K562 (cell line): ENCODE measurements around the gene TMEM45B. TPM values are rescaled to one million over a fixed set of nuclear protein-coding genes. Genes with fewer than 3 reads are reported as not detected.

Experiments used
- EHMT2 ChIP-seq: fragments of 450-650 bp; IDR thresholded peaks from 2 replicates; pipeline ENCODE4 v1.6.1; 2018; ENCODE audit warnings: antibody characterized with exemption
- FOS ChIP-seq: IDR thresholded peaks from 3 replicates; pipeline ENCODE4 v1.6.1; 2011; ENCODE audit not compliant: insufficient read length; ENCODE audit errors: extremely low read depth
- FOXA3 ChIP-seq, 2 experiments: fragments of 450-650 bp in 1 of 2; sonication (generic) in 1 of 2; formaldehyde crosslinking; IDR thresholded peaks in 1 of 2; conservative IDR thresholded peaks in 1 of 2; 2 replicates each; pipeline versions ENCODE4 v1.4.0 to v1.8.0; 2020 to 2022; ENCODE audit warnings: mild to moderate bottlenecking in 2 of 2, missing genetic modification reagents in 1 of 2
- KLF10 ChIP-seq: fragments of 250-450 bp; sonication (Bioruptor Pico); IDR thresholded peaks from 2 replicates; pipeline ENCODE4 v1.6.1; 2021; ENCODE audit warnings: matching md5 sums
- KLF16 ChIP-seq: IDR thresholded peaks from 2 replicates; pipeline ENCODE4 v1.6.1; 2016; ENCODE audit warnings: antibody characterized with exemption
- MCM3 ChIP-seq: fragments of 450-650 bp; IDR thresholded peaks from 2 replicates; pipeline ENCODE4 v1.6.1; 2016
- MNT ChIP-seq, 2 experiments: fragments of 450-650 bp; conservative IDR thresholded peaks; 2 replicates each; pipeline ENCODE4 v1.6.1; 2017; ENCODE audit warnings: mild to moderate bottlenecking in 2 of 2, moderate library complexity in 2 of 2
- MTA1 ChIP-seq: fragments of 450-650 bp; IDR thresholded peaks from 2 replicates; pipeline ENCODE4 v1.6.1; 2017; ENCODE audit warnings: borderline replicate concordance
- NFIX ChIP-seq: fragments of 250-450 bp; sonication (Bioruptor Pico); IDR thresholded peaks from 2 replicates; pipeline ENCODE4 v1.4.0; 2020; ENCODE audit warnings: low read depth, mild to moderate bottlenecking, moderate library complexity
- RBFOX2 ChIP-seq: fragments of 200-400 bp; formaldehyde crosslinking; IDR thresholded peaks from 2 replicates; pipeline ENCODE4 v1.6.1; 2017; ENCODE audit warnings: low read depth, mild to moderate bottlenecking, low read length, moderate library complexity
- STAT5A ChIP-seq: IDR thresholded peaks from 2 replicates; pipeline ENCODE4 v1.6.1; 2012; ENCODE audit warnings: low read length, inconsistent platforms, borderline replicate concordance
- TAF9B ChIP-seq: fragments of 450-650 bp; IDR thresholded peaks from 2 replicates; pipeline ENCODE4 v1.6.1; 2018; ENCODE audit warnings: mild to moderate bottlenecking; ENCODE audit not compliant: partially characterized antibody
- ZBTB49 ChIP-seq: sonication (generic); formaldehyde crosslinking; IDR thresholded peaks from 2 replicates; pipeline ENCODE4 v1.8.0; 2022; ENCODE audit warnings: missing genetic modification reagents, mild to moderate bottlenecking, borderline replicate concordance
- ZNF445 ChIP-seq: fragments of 250-450 bp; sonication (Bioruptor Pico); IDR thresholded peaks from 2 replicates; pipeline ENCODE4 v1.4.0; 2020; ENCODE audit warnings: low read depth, mild to moderate bottlenecking, moderate library complexity
- ZNF695 ChIP-seq: fragments of 450-650 bp; formaldehyde crosslinking; IDR thresholded peaks from 2 replicates; pipeline ENCODE4 v1.4.0; 2020; ENCODE audit warnings: mild to moderate bottlenecking, moderate library complexity
- ZNF79 ChIP-seq: fragments of 250-450 bp; sonication (Bioruptor Pico); IDR thresholded peaks from 2 replicates; pipeline ENCODE4 v1.4.0; 2020; ENCODE audit warnings: low read depth, mild to moderate bottlenecking, moderate library complexity
- polyA plus RNA-seq, 8 experiments: library from polyadenylated mRNA; depleted of rRNA in 4 of 8; stranded (reverse) in 5 of 8; unstranded in 3 of 8; fragments of >200 nt; fragmentation: Nextera tagmentation in 2 of 8; fragmentation: Illumina TruSeq in 1 of 8; extraction: Ambion mirVana in 2 of 8; extraction: Trizol in 1 of 8; gene quantifications; 2 replicates each; pipeline versions ENCODE4 v1.2.1 to v1.2.3, GENCODE V29; 2011 to 2014; ENCODE audit warnings: inconsistent platforms in 1 of 8, missing spikeins in 1 of 8
- total RNA-seq, 7 experiments: library from RNA; depleted of rRNA in 6 of 7; stranded (reverse); fragments of >200 nt in 6 of 7; fragmentation: Illumina TruSeq in 2 of 7; extraction: Trizol in 2 of 7; gene quantifications; 2 replicates each; pipeline versions ENCODE4 v1.2.1 to v1.2.3, GENCODE V29; 2011 to 2021; ENCODE audit warnings: low replicate concordance in 1 of 7
- TF ChIP-seq, protein P1 (sequence below): fragments of 450-650 bp; formaldehyde crosslinking; IDR thresholded peaks from 2 replicates; pipeline ENCODE4 v1.4.0; 2022; ENCODE audit warnings: missing genetic modification characterization
- TF ChIP-seq, protein P2 (sequence below), 2 experiments: IDR thresholded peaks; 2 replicates each; pipeline ENCODE4 v1.6.1; 2011; ENCODE audit warnings: borderline replicate concordance in 1 of 2, control low read depth in 1 of 2, low read depth in 1 of 2, low read length in 1 of 2, mild to moderate bottlenecking in 1 of 2, mixed read lengths in 1 of 2, moderate library complexity in 1 of 2; ENCODE audit not compliant: insufficient read depth in 1 of 2, insufficient read length in 1 of 2, poor library complexity in 1 of 2, severe bottlenecking in 1 of 2; ENCODE audit errors: extremely low read depth in 1 of 2
- TF ChIP-seq, protein P3 (sequence below): fragments of 450-650 bp; IDR thresholded peaks from 2 replicates; pipeline ENCODE4 v1.6.1; 2016; ENCODE audit warnings: borderline replicate concordance

Gene TMEM45B
- total and polyA plus RNA-seq, 9 of the 15 experiments (the other 6 are each of a cell fraction or from before 2014, with no cell fraction given), result 0.07 TPM; not detected in 8

DNA sequence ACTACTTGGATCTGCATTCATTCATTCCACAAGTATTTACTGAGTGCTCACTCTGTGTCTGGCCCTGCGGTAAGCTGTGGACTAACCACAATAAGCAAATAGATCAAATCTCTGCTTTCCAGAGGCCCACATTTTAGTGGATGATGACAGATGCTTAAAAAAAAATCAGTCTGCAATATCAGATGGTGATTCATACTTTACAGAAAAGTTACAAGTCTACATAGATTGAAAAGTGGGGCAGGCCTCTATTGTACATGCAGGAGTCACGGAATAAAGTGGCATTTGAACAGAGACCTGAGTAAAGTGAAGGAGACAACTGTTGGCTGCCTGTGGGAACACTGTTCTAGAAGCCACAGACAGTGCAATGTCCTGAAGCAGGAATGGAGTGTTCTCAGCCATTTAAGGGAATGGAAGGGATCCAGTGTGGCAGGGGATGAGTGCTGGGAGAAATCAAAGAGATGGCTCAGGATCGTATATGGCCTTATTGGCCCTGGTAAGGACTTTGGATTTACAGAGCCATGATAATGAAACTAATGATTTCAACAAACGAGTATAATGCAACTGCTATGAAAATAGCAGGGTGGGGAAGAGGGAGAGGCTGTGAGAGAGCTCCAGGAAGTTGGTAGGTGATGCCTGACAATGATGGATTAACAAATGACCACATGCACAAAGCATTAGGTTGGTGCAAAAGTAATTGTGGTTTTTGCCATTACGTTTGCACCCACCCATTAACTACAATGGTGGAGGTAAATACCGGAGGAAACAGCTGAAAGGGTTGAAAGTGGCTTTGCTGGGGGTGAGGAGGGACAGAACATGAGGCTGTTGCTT, 31.1 kb downstream of the TMEM45B start (continued):
- TF ChIP-seq, protein P1, sequence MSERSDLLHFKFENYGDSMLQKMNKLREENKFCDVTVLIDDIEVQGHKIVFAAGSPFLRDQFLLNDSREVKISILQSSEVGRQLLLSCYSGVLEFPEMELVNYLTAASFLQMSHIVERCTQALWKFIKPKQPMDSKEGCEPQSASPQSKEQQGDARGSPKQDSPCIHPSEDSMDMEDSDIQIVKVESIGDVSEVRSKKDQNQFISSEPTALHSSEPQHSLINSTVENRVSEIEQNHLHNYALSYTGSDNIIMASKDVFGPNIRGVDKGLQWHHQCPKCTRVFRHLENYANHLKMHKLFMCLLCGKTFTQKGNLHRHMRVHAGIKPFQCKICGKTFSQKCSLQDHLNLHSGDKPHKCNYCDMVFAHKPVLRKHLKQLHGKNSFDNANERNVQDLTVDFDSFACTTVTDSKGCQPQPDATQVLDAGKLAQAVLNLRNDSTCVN, result no peak
- TF ChIP-seq ZBTB49 (CRISPR knock-in tag) (no peak), KLF10 (CRISPR knock-in tag) (no peak), NFIX (CRISPR knock-in tag) (no peak), EHMT2 (no peak), KLF16 (no peak), RBFOX2 (no peak), ZNF445 (CRISPR knock-in tag) (no peak), MCM3 (no peak), ZNF695 (CRISPR knock-in tag) (no peak), ZNF79 (CRISPR knock-in tag) (no peak), STAT5A (peak; percentile 29; the same call in 1 of the 2 replicates), MNT (conservative IDR thresholded peaks at IDR 0.05) (peak in 1 of 2 experiments; percentile 26; a peak in 1 of 4 replicates), FOXA3 (CRISPR knock-in tag; conservative IDR thresholded peaks at IDR 0.05 in 1 of 2, IDR thresholded peaks at IDR 0.05 in 1 of 2) (peak in 1 of 2 experiments; percentile 91; a peak in 2 of 4 replicates), MTA1 (no peak), FOS (no peak), TAF9B (no peak)
- TF ChIP-seq, protein P2, sequence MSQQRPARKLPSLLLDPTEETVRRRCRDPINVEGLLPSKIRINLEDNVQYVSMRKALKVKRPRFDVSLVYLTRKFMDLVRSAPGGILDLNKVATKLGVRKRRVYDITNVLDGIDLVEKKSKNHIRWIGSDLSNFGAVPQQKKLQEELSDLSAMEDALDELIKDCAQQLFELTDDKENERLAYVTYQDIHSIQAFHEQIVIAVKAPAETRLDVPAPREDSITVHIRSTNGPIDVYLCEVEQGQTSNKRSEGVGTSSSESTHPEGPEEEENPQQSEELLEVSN (IDR thresholded peaks at IDR 0.05; ENCODE audit: borderline replicate concordance in 1 of 2, extremely low read depth in 1 of 2, insufficient read depth in 1 of 2, insufficient read length in 1 of 2, low read depth in 1 of 2, low read length in 1 of 2, poor library complexity in 1 of 2, severe bottlenecking in 1 of 2), result no peak
- TF ChIP-seq, protein P3, sequence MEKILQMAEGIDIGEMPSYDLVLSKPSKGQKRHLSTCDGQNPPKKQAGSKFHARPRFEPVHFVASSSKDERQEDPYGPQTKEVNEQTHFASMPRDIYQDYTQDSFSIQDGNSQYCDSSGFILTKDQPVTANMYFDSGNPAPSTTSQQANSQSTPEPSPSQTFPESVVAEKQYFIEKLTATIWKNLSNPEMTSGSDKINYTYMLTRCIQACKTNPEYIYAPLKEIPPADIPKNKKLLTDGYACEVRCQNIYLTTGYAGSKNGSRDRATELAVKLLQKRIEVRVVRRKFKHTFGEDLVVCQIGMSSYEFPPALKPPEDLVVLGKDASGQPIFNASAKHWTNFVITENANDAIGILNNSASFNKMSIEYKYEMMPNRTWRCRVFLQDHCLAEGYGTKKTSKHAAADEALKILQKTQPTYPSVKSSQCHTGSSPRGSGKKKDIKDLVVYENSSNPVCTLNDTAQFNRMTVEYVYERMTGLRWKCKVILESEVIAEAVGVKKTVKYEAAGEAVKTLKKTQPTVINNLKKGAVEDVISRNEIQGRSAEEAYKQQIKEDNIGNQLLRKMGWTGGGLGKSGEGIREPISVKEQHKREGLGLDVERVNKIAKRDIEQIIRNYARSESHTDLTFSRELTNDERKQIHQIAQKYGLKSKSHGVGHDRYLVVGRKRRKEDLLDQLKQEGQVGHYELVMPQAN, result no peak
